IgD-negative memory B cell (primary cell): ENCODE results near the gene PIANP. TPM values are rescaled to one million over a fixed set of nuclear protein-coding genes. Genes with fewer than 3 reads are reported as not detected.

Experiments used
- H3K27ac Mint-ChIP-seq, 3 donors: one replicate each; pipeline ENCODE4 v1.8.0; 2020 to 2022; ENCODE audit warnings: mild to moderate bottlenecking in 3 of 3, mixed read lengths in 3 of 3, moderate library complexity in 1 of 3
- H3K27me3 Mint-ChIP-seq: one replicate; pipeline ENCODE4 v1.8.0; 2021; ENCODE audit warnings: mixed read lengths
- H3K36me3 Mint-ChIP-seq: one replicate; pipeline ENCODE4 v1.8.0; 2020; ENCODE audit warnings: mild to moderate bottlenecking, mixed read lengths
- H3K4me1 Mint-ChIP-seq, 3 donors: one replicate each; pipeline ENCODE4 v1.8.0; 2020 to 2022; ENCODE audit warnings: mixed read lengths in 3 of 3, mild to moderate bottlenecking in 1 of 3
- H3K4me3 Mint-ChIP-seq, 4 donors: one replicate each; pipeline ENCODE4 v1.8.0; 2020 to 2022; ENCODE audit warnings: mild to moderate bottlenecking in 4 of 4, mixed read lengths in 4 of 4, moderate library complexity in 3 of 4
- H3K9me3 Mint-ChIP-seq, 3 donors: one replicate each; pipeline ENCODE4 v1.8.0; 2020 to 2021; ENCODE audit warnings: mixed read lengths in 3 of 3, mild to moderate bottlenecking in 1 of 3
- polyA plus RNA-seq: library from polyadenylated mRNA; unstranded; fragments of 300-500 nt; fragmentation: Illumina TruSeq; gene quantifications from one replicate; pipeline ENCODE4 v1.2.3, GENCODE V29; 2021

The PIANP gene
- polyA plus RNA-seq, 1 donor from 2014 or later, result not detected

DNA sequence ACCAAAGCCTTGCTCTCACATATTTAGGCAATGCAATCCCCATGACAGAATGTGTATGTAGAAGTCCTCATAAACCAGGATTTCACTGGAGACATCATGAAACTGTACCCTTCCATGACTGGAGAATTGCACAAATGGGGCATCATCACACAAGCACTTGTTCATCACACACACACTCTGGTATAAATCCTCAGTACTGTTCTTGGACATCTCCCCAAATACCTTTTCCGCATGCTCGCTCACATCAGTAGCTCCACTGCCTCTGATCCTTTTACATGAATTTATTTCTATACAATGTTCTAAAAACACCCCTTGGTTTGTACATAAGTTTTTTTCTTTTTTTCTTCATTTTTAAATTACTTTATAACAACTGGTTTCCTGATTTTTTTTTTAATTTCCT, 34.4 kb downstream of the PIANP start:
- H3K9me3 Mint-ChIP-seq, result no peaks in the 10 kb centered on the region
- no peak overlapping the region for H3K27ac Mint-ChIP-seq
- H3K27me3 Mint-ChIP-seq, result no peaks in the 10 kb centered on the region
- no peak overlapping the region for H3K4me3 Mint-ChIP-seq
- peaks cover 11 to 18% (median 15%) of the 10 kb centered on the region in 3 donors for H3K4me1 Mint-ChIP-seq
- H3K36me3 Mint-ChIP-seq, result no peaks in the 10 kb centered on the region

- no peak overlapping the region for H3K4me3 Mint-ChIP-seq
Measured at GRCh38 chr12:6664902-6665301, 35.7 kb downstream of the PIANP start.

GRCh38 chr12:6662906-6663742, 37.5 kb downstream of the PIANP start, which contains the start of gene ING4:
TSS of gene ING4 (minus strand) at chr12:6663119. CDS start at chr12:6663101, 18 bp downstream.
- Mint-ChIP-seq H3K9me3 (no peaks in the 10 kb centered on the region), H3K4me3 (peak within 1 kb of the TSS; percentile 93 to 99 (median 98)), H3K4me1 (peaks cover 11 to 22% (median 18%) of the 10 kb centered on the region in 3 donors), H3K27me3 (no peaks in the 10 kb centered on the region), H3K27ac (peak within 1 kb of the TSS; percentile 72 to 96 (median 91)), H3K36me3 (no peaks in the 10 kb centered on the region)

More at GRCh38 chr12:6664902-6665301, 35.7 kb downstream of the PIANP start:
- H3K9me3 Mint-ChIP-seq, result no peaks in the 10 kb centered on the region
- peaks cover 11 to 18% (median 15%) of the 10 kb centered on the region in 3 donors for H3K4me1 Mint-ChIP-seq
- no peaks in the 10 kb centered on the region for H3K36me3 Mint-ChIP-seq
- H3K27me3 Mint-ChIP-seq, result no peaks in the 10 kb centered on the region
- H3K27ac Mint-ChIP-seq, result no peak overlapping the region

DNA sequence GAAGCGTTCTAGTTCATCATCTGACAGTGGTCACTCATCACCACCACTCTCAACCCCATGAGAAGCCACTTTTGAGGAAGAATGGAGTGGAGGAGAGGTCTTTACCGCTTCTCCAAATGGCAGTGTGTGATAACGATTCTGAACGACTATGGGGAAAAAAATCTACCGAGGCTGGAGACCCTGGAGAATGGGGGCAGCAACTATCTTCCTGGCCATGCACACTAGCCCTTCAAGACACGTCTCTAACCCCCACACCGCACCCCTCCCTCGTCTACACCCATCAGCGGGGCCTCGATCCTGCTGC, 38.1 kb downstream of the PIANP start:
- Mint-ChIP-seq H3K4me1 (peaks cover 9 to 22% (median 18%) of the 10 kb centered on the region in 3 donors), H3K9me3 (no peaks in the 10 kb centered on the region), H3K27me3 (no peaks in the 10 kb centered on the region), H3K27ac (peak overlapping the region; percentile 72 to 96 (median 91)), H3K4me3 (peak overlapping the region; percentile 93 to 99 (median 98)), H3K36me3 (no peaks in the 10 kb centered on the region)

DNA sequence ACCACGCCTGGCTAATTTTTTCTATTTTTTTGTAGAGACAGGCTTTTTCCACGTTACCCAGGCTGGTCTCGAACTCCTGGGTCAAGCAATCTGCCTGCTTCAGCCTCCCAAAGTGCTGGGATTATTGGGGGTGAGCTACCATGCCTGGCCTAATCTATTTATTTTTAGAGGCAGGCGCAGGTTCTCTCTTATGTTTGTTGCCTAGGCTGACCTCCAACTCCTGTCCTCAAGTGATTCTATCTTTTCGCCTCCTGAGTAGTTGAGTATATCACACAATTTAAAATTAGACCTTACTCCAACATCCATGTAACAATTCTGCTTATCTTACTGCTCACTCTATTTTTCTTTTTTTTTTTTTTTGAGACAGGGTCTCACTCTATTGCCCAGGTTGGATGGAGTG, 46.6 kb downstream of the PIANP start:
- Mint-ChIP-seq H3K36me3 (peaks cover 12% of the 10 kb centered on the region), H3K4me1 (peaks cover 4 to 10% (median 5%) of the 10 kb centered on the region in 3 donors)

GRCh38 chr12:6653342-6653741, 47.3 kb downstream of the PIANP start:
- peaks cover 12% of the 10 kb centered on the region for H3K36me3 Mint-ChIP-seq
- H3K27ac Mint-ChIP-seq, result no peak overlapping the region
- H3K4me1 Mint-ChIP-seq, result peaks cover 0 to 7% (median 5%) of the 10 kb centered on the region in 3 donors
- no peaks in the 10 kb centered on the region for H3K9me3 Mint-ChIP-seq
- no peaks in the 10 kb centered on the region for H3K27me3 Mint-ChIP-seq
- H3K4me3 Mint-ChIP-seq, result no peak overlapping the region

More for the DNA sequence above, 46.6 kb downstream of the PIANP start:
- H3K4me3 Mint-ChIP-seq, result no peak overlapping the region
- H3K9me3 Mint-ChIP-seq, result no peaks in the 10 kb centered on the region
- H3K27ac Mint-ChIP-seq, result peak overlapping the region in 1 of 3 donors; percentile 23
- H3K27me3 Mint-ChIP-seq, result no peaks in the 10 kb centered on the region

GRCh38 chr12:6652391-6652790, 48.2 kb downstream of the PIANP start:
- H3K9me3 Mint-ChIP-seq, result no peaks in the 10 kb centered on the region
- peaks cover 0 to 7% (median 5%) of the 10 kb centered on the region in 3 donors for H3K4me1 Mint-ChIP-seq
- H3K27me3 Mint-ChIP-seq, result no peaks in the 10 kb centered on the region
- peaks cover 12% of the 10 kb centered on the region for H3K36me3 Mint-ChIP-seq
- no peak overlapping the region for H3K4me3 Mint-ChIP-seq
- H3K27ac Mint-ChIP-seq, result peak overlapping the region in 1 of 3 donors; percentile 36

GRCh38 chr12:6650832-6651231, 49.8 kb downstream of the PIANP start:
- Mint-ChIP-seq H3K9me3 (no peaks in the 10 kb centered on the region), H3K27ac (no peak overlapping the region), H3K4me1 (peaks cover 9 to 13% (median 10%) of the 10 kb centered on the region in 3 donors), H3K4me3 (no peak overlapping the region), H3K36me3 (peaks cover 10% of the 10 kb centered on the region), H3K27me3 (no peaks in the 10 kb centered on the region)

- Mint-ChIP-seq H3K4me1 (peaks cover 29 to 37% (median 37%) of the 10 kb centered on the region in 3 donors), H3K4me3 (peak within 1 kb of the TSS; percentile 81 to 92 (median 88))
Measured at GRCh38 chr12:6647083-6647604, 53.5 kb downstream of the PIANP start, which contains the start of gene ACRBP. TSS of gene ACRBP (minus strand) at chr12:6647432. CDS start at chr12:6647366, 66 bp downstream.

DNA sequence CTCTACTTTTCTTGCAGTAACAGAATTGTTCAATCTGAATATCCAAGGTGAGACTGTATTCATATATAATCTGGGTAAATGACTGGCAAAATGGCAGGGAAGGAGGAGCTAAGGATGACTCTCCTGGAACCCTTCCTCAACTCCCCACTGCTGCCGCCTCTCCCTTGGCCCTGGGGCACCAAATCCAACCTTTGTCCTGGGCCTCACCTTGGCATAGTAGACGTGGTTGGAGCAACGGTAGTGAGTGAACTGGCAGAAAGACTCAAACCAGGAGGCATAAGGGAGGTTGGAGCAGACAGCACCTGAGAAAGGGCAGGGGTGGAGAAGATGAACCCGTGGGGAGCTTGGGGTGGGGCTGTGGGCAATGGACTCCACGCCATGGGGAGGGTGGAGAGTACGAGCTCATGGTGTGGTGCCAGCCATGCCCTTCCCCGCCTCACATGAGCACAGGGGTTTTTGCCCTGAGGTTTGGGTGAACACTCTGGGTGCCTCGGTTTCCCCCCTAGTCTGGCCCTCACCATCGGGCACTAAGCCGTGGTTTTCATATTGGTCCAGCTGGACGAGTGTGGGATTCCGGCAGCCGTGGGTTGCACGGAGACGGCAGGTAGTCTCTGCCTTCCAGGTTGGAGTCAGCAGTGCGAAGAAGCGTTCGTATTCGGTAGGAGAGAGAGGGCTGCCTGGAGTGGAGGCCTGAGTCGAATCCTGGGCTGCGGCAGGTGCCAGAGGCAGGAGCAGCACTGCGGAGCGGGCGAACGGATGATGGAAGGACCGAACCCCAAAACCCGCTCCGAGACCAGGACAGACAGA, 54.1 kb downstream of the PIANP start:
- Mint-ChIP-seq H3K4me1 (peaks cover 29 to 37% (median 35%) of the 10 kb centered on the region in 3 donors), H3K27ac (peak overlapping the region; percentile 60 to 88 (median 76)), H3K36me3 (peaks cover 11% of the 10 kb centered on the region), H3K27me3 (no peaks in the 10 kb centered on the region), H3K4me3 (peak overlapping the region; percentile 81 to 92 (median 88)), H3K9me3 (peaks cover 0 to 2% (median 0%) of the 10 kb centered on the region in 3 donors)

More at GRCh38 chr12:6647083-6647604, 53.5 kb downstream of the PIANP start, which contains the start of gene ACRBP:
- no peaks in the 10 kb centered on the region for H3K9me3 Mint-ChIP-seq
- H3K36me3 Mint-ChIP-seq, result peaks cover 11% of the 10 kb centered on the region
- H3K27me3 Mint-ChIP-seq, result no peaks in the 10 kb centered on the region
- peak within 1 kb of the TSS; percentile 60 to 88 (median 76) for H3K27ac Mint-ChIP-seq

- Mint-ChIP-seq H3K4me3 (peak overlapping the region in 2 of 4 donors; percentile 71), H3K4me1 (peaks cover 33 to 39% (median 35%) of the 10 kb centered on the region in 3 donors), H3K27me3 (no peaks in the 10 kb centered on the region), H3K36me3 (peaks cover 5% of the 10 kb centered on the region), H3K9me3 (peaks cover 0 to 2% (median 0%) of the 10 kb centered on the region in 3 donors), H3K27ac (peak overlapping the region in 2 of 3 donors; percentile 23 to 84)
Measured at GRCh38 chr12:6644903-6645302, 55.7 kb downstream of the PIANP start.

GRCh38 chr12:6644257-6644596, 56.4 kb downstream of the PIANP start:
- peaks cover 5% of the 10 kb centered on the region for H3K36me3 Mint-ChIP-seq
- peak overlapping the region; percentile 53 to 71 (median 67) for H3K4me3 Mint-ChIP-seq
- peaks cover 33 to 39% (median 35%) of the 10 kb centered on the region in 3 donors for H3K4me1 Mint-ChIP-seq
- peaks cover 0 to 2% (median 0%) of the 10 kb centered on the region in 3 donors for H3K9me3 Mint-ChIP-seq
- no peaks in the 10 kb centered on the region for H3K27me3 Mint-ChIP-seq
- peak overlapping the region in 2 of 3 donors; percentile 78 to 84 for H3K27ac Mint-ChIP-seq
